GM11168 (cell line): ENCODE results near the gene RNFT1.
"Not testable (repeated sequence)": the region's sequence is repeated elsewhere in the genome, so short reads cannot be mapped to it uniquely, and the experiment has no call there.

Experiments
- in situ Hi-C: fragments of 300-500 bp; cut with MboI; formaldehyde crosslinking; loops from one replicate; pipeline ENCODE4 v1.12.0; 2022; ENCODE audit warnings: low sequenced_read_pairs; ENCODE audit not compliant: unreplicated experiment

The RNFT1 gene

DNA sequence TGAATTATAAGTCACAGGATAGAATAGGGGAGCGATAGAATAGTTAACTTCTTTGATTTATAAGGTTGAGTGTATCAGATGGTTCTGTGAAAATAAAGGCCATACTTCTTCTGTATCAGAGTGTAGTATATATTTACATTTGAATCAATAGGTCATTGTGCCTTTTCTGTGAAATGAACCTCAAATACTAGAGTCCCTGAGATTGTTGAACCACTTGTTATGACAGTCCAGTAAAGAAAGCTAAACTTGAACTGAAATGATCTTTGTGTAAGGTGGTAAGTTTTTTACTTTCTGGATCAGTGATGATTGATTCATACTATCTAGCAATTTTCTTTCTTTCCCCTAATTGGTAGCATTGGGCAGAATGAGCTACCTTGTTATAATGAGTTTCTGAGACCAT is 31.2 kb downstream of the RNFT1 start:
- in situ Hi-C loops: not testable (repeated sequence)

DNA sequence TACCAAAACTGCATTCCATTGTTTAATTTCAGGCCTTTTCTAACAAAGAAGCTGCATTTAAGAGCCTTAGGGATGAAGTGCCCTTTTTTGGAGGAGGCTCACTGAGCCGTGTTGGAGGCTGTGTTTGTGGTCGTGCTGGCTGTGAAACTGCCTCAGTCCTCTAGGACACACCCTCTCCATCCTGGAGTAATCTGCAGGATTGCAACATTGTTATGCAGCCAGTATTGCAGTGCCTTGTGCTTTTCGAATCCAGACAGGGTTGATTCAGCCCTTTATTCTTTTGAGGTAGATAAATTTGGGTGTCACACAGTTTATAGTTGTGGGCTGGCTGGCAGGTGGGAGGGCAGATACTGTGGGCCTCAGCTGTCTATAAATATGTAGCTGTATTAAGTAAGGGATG is 33.8 kb downstream of the RNFT1 start:
- in situ Hi-C loops: not testable (repeated sequence)

DNA sequence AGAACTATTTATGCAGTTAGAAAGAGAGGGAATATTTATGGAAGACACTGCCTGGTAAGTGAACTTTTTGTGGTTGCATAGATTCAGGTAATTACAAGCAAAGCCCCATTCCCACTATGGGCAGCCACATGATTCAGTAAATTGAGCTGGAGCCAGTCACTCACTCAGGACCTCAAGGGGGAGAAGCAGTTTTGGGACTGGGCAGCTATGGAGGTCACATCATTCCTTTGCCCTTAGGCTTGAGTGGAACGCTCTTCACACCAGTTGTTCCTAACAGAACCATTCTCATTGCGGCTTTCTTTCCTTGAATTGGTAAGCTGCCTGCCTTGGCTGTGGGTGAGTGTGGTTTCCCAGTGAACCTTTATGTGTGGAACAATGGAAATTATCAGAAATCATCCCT is 34.4 kb downstream of the RNFT1 start:
- in situ Hi-C loops: not testable (repeated sequence)

DNA sequence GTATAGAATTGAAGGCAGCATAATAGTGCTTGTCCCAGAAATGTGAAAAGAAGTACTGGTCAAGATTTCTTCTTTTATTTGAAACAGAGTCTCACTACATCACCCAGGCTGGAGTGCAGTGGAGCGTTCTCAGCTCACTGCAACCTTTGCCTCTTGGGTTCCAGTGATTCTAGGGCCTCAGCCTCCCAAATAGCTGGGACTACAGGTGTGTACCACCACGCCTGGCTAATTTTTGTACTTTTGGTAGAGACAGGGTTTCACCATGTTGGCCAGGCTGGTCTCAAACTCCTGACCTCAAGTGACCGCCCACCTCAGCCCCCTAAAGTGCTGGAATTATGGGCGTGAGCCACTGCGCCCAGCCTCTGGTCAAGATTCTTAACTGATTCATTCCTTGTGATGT is 43.9 kb downstream of the RNFT1 start:
- in situ Hi-C loops: loop anchor here (25.0 kb wide), 1 partner anchor 192 kb away; no protein-coding TSS in a partner anchor

DNA sequence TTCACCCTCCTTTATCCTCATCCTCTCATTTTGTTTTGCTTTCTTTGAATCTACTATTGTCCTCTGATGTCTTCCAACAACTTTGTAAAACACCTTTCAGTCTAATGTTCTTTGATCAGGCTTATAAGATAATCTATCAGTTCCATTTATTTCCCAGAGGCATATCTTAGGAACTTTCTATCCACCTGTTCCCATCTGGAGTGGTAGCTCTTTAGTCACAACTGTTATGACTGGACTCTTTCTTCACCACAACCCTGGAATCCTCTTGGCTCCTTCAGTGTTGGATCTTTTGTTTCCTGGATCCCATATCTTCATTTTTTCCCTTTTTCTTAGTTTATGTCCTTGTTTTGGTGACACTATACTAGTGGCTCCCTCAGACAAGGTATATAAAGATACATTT is 48.1 kb downstream of the RNFT1 start:
- in situ Hi-C loops: loop anchor here (25.0 kb wide), 1 partner anchor 196 kb away; no protein-coding TSS in a partner anchor

DNA sequence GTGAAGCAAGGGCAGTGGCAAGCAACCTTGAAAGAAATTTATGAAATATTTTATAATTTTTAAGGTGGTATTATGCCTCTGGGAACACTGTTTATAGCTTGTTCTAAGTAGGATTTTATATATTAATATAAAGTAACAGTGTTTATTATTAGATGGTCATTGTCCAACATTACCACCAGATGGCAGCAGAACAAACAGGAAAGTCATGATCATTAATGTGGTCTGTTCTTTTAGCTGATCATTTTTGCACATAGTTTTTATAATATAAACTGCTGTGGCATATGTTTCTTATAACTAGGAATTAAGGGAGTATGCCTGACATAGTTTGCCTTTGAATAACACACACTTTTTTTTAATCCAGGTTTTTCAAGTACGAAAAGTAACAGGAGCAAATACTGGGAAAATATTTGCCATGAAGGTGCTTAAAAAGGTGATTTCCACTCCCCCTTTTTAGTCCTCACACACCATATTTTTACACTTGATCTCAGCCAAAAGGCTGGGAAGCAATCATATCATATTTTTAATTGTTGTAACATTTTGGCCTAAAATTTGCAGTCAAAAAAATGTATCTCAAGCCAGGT is 50.2 kb downstream of the RNFT1 start:
- in situ Hi-C loops: loop anchor here (25.0 kb wide), 1 partner anchor 198 kb away; no protein-coding TSS in a partner anchor

DNA sequence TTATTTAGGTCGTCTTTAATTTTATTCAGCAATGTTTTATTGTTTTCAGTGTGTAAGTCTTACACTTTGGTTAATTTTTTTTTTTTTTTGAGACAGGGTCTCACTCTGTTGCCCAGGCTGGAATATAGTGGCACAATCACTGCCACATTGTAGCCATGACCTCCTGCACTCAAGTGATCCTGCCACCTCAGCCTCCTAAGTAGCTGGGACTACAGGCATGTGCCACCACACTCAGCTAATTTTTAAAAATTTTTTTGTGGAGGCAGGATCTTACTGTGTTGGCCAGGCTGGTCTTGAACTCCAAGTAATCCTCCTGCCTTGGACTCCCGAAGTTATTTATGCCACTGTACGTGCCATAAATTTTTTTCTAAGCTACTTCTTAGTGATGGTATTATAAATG is 57.1 kb downstream of the RNFT1 start:
- in situ Hi-C loops: loop anchor here (25.0 kb wide), 1 partner anchor 205 kb away; no protein-coding TSS in a partner anchor

DNA sequence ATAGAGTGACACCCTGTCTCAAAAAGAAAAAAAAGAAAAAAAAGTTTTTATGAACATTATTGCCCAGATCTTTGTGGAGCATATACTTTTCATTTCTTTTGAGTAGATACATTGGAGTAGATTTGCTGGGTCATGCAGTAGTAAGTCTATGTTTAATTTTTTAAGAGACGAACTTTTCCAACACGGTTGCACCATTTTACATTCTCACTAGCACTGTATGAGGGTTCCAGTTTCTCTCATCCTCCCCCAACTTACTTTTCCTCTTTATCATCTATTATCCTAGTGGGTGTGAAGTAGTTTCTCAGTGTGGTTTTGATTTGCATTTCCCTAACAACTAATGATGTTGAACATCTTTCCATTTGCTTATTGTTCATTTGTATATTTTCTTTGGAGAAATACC is 61.1 kb downstream of the RNFT1 start:
- in situ Hi-C loops: loop anchor here (25.0 kb wide), 1 partner anchor 209 kb away; no protein-coding TSS in a partner anchor
